NCI-H1105 treated with DMSO at 0.1 percent for 48 hours (cell line): ENCODE results near the gene OR10T2.
"Not testable (repeated sequence)": the region's sequence is repeated elsewhere in the genome, so short reads cannot be mapped to it uniquely, and the experiment has no call there.

Experiments
- DNase-seq: peaks from one replicate; lab custom pipeline; 2025; lab: John Stamatoyannopoulos, UW

OR10T2 gene

GRCh38 chr1:158355773-158356285, 43.4 kb downstream of the OR10T2 start:
- DNase-seq = no peak

- DNase-seq = no peak
These were observed 45.0 kb downstream of the OR10T2 start for GRCh38 chr1:158354255-158354654.

GRCh38 chr1:158353303-158354075, 45.8 kb downstream of the OR10T2 start, which contains the start of gene CD1E:
Gene CD1E, plus strand, starts transcription at chr1:158353894. Its CDS starts 95 bp downstream, at chr1:158353989.
- no peak for DNase-seq

DNA sequence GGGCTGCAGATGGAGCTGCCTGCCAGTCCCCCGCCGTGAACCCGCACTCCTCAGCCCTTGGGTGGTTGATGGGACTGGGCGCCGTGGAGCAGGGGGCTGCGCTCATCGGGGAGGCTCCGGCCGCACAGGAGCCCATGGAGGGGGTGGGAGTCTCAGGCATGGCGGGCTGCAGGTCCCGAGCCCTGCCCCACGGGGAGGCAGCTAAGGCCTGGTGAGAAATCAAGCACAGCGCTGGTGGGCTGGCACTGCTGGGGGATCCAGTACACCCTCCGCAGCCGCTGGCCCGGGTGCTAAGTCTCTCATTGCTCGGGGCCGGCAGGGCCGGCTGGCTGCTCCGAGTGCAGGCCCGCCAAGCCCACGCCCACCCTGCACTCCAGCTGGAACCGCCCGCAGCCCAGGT, 50.3 kb downstream of the OR10T2 start:
- DNase-seq = not testable (repeated sequence)
